DMS153 treated with DMSO at 0.1 percent for 48 hours (cell line): ENCODE data around the gene CIT.

Source experiments
- DNase-seq: peaks from one replicate; lab custom pipeline; 2025; ENCODE audit not compliant: unreplicated experiment; lab: John Stamatoyannopoulos, UW

CIT gene

DNA sequence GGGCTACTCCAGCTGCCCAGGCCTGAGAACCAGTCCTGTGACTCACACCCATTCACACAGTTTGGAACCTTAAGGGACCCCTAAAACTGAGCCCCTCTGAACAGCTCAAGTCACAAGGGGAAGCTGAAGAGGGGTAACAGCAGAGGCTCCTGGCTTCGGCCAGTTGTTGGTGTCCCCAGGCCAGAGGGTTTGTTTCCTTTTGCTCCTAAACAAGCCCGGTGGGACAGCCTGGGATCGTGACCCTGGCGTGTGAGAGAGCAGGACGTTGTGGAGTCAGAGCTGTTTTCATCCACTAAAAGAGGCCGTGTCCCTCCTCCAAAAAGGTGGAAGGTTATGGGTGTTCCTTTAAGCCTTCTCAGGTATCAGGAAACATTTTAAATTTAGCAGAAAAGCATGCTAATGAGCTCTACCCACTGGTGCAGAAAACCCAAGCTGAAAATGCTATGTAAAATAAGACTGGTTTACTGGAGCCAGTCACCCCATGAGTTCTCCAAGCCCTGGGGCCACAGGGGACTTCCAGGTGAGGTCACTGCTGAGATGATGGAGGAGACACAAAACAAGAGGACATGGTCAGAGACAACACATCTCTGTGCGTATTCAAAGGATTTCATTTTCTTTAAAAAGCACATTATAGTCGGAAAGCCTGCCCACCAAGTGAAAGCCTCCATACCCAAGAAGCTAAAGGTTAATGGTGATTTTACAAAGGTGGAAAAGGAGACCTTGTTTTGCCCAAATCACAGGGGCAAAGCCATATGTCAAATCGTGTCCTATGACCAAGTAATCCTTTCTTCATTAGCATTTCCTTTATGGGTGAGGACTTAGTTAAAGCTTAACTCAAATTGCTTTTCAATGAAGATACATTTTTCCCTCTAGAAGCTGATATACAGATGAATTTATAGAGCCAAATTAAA lies 195.1 kb downstream of the CIT start:
- DNase-seq: no peak

DNA sequence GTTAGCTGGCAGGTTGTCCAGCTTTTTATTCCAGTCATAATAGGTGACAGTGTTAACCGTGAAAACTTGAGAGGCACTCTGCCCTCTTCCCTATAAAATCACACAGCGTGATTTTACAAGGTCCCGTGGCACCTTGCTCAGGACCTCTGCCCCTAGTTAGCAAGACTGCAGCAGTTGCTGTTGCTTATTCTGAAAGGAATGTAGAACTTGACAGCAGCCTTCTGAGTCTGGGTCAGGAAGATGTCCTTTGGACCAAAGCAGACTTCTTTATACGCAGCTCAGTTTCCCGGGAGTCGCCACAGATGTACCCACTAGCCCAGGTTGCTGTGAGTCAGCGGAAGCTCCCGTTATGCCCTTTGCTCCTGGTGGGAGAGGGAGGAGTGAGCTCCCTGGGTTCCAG lies 196.0 kb downstream of the CIT start:
- DNase-seq: no peak

DNA sequence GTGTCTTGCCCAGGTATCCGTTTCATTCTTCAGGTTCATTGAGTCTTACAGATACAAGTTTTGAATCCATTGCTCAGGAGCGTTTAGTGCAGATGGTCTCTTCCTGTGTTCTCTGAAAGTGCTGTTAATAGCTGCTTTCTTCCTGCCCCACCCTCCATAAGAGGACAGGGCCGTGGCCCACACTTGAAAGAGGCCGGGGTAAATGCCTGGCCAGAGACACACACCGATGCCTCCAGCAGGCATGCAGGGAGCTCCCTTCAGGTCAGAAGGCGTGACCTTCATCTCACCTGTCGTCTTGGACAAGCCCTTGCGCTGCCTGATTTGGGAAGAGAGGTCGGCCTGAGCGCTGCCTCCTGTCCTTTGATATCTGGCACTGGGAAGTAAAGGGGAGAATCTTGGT lies 197.6 kb downstream of the CIT start:
- DNase-seq: no peak

DNA sequence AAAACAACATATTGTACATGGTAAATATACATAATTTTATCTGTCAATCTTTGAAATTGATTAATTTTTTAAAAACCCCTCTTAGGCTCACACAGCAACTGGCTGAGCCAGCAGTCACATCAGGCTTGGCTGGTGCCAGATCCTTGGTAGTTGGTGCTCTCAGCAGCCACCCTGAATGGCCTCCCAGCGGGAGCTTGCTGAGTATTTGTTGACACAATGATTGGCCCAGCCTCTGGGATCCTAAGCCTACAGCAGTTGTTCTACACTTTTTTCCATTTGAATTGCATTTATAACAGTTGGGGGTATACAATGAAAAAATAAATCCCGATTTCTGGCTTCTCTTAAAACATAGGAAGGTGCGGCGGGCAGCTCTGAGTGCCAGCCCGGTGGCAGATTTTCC lies 198.0 kb downstream of the CIT start:
- DNase-seq: peak; percentile 60

DNA sequence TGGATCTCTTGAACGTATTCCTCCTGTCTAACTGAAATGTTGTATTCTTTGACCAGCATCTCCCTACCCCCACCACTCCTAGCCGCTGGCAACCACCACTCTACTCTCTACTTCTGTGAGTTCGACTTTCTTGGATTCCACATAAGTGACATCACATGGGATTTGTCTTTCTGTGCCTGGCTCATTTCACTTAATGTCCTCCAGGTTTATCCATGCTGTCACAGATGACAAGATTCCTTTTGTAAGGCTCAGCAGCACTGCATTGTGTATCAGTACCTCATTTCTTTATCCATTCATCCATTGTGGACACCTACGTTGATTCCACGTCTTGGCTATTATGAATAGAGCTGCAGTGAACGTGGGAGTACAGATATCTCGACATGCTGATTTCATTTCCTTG lies 198.7 kb downstream of the CIT start:
- no peak for DNase-seq

DNA sequence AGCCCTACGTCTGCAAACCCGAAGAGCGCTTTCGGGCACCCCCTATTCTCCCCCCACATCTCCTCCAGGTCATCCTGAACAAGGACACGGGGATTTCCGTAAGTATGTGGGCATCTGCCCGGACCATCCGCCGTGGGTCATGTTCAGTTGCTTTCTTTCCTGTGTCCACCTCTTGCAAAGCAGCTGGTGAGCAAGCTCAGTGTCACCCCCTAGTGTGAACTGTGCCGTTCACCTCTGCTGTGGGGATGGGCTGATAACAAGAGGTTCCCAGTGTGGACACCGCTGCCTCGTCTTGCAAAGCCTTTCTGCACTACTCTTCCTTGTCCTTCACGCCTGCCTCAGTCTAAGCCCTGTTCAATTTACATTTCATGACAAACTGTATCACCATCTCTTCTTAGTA lies 200.5 kb downstream of the CIT start:
- DNase-seq: no peak

DNA sequence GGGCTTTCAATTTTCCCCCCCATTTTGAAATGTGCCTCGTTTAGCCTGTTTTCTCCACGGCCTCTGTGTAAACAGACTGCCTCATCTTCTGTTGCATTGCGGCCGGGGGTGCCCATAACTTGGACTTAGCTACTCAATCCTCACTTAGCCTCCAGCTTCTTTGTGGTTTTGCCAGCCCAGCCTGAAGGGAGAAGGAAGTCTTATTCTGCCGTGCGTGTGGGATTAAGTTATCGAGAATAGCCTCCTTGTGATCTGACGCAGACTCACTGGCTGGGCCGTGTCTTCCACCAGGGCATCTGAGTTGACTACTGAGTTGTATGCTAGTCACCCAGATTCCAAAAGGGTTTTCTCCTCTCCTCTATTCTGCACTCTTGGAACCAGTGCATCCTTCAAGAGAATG lies 201.1 kb downstream of the CIT start:
- no peak for DNase-seq

DNA sequence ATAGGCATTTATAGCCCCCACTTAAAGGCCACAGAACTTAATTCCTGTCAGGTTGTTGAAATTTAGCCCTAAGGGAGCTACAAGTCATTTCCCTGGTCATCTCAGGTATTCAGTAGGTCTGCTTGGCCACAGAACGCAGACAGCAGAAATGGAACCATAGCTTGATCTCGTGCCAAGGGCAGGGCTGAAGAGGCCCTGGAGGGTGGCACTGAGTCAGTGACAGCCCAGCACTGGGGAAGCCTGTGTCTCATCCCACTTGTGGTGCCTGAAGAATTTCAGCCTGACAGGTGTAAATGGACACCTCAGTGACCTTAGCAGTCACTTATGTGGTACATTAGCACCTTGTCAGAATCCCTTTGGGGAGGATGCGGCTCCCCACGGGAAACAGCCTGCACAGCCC lies 202.6 kb downstream of the CIT start:
- no peak for DNase-seq

DNA sequence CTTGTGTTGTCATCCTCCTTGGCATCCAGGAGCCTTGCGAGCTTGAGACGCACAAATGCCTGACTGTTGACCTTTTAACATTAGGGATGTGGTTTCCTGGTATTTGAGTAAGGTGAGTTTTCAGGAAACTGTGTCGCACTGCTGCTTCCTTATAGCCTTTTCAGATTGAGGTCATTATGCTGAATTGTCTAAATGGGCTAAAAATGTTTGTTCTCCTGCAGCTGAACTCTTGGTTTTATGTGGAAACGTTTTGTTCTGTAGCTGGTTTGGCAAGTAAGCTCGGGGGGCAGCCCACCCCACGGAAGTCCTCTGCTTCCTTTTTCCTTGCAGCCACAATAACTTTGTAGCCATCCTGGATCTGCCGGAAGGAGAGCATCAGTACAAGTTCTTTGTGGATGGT lies 203.5 kb downstream of the CIT start:
- no peak for DNase-seq

DNA sequence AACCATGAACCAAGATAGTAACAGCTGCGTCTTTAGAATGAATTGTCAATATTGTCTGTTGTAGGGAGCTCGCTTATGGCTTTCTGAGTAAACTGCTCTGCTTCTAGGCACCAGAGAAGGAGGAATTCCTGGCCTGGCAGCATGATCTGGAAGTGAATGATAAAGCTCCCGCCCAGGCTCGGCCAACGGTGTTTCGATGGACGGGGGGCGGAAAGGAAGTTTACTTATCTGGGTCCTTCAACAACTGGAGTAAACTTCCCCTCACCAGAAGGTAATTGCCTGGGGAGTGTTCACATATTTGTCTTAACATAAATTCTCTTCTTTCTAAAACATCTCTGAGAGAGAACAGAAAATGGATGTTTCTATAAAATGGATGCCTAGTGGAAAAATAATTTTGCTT lies 204.9 kb downstream of the CIT start:
- no peak for DNase-seq

DNA sequence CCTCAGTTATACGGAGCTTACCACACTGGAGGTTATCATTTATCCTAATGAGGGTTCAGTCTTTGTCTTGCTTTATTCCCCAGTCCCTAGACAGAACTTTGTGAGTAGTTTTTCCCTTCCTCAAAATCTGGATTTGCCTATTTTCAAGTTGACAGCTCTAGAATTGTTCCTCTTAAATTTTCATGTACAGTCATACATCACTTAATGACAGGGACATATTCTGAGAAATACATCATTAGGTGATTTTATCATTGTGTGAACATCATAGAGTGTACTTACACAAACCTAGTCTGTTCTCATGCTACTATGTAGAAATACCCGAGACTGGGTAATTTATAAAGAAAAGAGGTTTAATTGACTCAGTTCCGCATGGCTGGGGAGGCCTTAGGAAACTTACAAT lies 206.1 kb downstream of the CIT start:
- no peak for DNase-seq

DNA sequence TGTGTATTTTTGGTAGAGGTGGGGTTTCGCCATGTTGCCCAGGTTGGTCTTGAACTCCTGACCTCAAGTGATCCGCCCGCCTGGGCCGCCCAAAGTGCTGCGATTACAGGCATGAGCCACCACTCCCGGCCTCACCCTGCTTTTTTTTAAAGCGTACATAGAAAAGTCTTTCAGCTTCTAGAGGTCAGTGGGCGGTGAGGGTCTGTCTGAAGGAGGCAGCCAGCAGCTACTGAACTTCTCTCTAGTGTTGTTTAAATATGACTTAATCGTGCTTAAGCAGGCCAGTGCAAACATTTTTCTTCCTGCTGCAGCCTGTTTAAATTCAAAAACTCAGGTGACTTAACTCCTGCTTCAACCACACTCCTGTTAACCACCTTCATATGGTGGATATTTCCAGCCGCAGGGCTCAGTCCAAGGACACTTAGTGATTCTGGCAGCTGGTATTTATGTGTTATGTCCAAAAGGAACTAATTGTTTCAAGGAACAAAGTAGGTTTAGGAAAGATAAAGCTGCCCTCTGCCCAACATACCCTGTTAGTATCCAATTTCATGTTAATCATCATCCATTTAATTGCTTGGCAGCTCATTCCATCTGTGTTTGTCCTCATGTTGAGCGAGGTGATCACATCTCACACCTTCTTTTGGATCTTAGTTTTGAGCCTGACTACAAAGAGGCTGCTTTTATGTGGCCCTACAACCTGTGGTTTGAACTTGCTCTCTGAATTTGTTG lies 207.2 kb downstream of the CIT start:
- DNase-seq: no peak

DNA sequence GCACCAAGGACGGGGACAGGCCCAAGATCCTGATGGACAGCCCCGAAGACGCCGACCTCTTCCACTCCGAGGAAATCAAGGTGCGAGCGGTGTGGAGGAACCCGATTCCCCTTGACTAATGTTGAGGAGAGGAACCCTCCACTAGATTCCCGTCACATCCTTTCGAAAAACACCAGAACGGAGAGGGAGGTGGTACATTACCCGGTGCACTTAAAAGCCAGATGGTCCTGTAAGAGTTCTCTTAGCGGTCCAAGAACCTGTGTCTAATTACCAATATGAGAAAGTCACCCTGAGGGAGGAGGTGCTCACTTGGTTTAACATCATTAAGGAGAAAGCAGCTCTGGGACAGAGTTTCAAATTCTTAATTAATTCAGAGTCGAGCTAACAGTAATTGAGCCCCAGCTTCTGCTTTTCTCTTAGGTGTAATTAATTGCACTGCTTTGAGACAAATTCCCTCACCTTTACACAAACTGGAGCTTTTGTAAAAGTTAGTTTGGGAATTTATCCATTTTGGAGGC lies 208.7 kb downstream of the CIT start:
- no peak for DNase-seq

DNA sequence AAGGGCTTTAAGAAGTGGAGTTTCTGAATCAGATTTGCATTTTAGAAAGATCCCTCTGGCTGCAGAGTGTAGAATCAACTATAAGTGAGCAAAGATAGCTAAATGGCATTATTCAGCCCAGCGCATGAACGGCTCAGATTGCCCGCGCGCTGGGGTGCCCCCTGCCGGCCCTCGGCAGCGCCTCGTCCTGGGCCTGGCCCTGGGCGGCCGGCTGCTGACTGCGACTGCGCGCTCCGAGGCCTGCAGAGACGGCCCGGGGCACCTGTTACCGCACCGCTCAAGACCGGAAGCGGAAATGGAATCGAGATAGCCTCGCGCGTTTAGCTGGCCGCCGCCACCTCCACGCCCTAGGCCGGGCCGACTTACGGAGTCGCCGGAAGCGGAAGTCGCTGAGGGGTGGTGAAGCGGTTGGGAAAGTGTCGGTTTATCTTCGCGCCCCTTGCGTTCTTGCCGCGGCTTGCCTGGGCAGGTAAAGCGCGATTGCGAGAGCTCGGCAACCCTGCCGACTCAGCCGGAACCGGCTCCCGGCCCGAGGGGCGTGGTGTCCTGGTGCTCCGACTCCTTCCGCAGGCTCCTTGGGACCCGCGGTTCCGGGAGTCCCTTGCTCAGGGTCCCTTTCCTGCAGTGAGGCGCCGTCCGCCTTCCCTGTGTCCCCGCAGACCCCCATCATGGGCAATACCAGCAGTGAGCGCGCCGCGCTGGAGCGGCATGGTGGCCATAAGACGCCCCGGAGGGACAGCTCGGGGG lies 209.4 kb downstream of the CIT start, which contains the start of gene PRKAB1:
TSS of gene PRKAB1 (plus strand) at position 557 of the 747 bp plus-strand sequence. CDS start at position 669, 112 bp downstream.
- peak; percentile 98 for DNase-seq

DNA sequence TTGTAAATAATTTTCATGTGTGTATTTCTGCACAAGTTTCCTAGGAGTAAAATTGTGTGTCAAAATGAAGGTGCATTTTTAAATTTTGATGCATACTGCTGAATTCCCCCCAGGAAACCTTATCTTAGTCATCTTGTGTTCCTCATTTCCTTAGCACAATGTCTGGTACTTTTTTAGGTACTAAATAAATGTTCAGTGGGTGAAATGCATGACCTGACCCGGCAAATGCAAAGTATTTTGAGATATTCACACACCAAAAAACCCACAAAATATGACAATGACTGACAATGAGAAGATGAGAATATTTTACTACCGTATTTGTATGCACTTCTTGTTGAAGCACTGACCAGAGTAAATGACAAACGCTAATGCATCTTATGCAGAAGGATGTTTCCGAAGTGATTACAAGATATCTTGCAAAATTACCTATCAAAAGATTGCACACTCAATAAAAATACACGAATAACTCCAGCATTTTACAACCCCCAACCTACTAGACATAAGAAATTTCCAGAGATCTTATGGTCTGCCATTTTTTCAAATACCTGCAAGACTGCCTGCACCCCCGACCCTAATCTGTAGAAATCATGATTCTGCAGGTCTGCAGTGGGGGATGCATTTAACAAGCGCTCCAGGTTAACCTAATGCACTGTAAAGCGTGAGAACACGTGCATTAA lies 210.1 kb downstream of the CIT start:
- no peak for DNase-seq

DNA sequence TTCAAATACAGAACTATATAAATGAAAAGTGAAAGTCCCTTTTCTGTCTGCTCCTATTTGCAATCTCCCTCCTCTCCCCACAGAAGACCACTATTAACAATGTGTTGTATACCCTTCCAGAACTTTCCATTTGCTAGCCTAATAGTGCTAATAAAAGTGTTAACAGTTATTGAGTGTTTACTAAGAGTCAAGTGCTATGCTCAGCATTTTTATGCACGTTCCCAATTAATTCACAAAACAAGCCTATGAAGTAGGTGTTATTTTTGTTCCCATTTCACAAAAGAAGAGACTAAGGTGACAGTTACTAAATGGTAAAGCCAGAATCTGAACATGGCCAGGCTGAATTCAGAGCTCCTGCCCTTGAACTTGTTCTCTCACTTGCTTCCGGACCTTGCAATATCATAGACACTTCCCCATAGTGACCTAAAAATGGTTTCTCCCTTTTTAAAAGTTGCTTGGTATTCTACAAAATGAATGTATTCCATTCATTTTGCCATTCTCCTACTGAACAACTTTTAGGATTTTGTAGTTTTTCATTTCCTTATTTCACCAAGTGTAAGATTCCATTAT lies 210.8 kb downstream of the CIT start:
- DNase-seq: no peak

DNA sequence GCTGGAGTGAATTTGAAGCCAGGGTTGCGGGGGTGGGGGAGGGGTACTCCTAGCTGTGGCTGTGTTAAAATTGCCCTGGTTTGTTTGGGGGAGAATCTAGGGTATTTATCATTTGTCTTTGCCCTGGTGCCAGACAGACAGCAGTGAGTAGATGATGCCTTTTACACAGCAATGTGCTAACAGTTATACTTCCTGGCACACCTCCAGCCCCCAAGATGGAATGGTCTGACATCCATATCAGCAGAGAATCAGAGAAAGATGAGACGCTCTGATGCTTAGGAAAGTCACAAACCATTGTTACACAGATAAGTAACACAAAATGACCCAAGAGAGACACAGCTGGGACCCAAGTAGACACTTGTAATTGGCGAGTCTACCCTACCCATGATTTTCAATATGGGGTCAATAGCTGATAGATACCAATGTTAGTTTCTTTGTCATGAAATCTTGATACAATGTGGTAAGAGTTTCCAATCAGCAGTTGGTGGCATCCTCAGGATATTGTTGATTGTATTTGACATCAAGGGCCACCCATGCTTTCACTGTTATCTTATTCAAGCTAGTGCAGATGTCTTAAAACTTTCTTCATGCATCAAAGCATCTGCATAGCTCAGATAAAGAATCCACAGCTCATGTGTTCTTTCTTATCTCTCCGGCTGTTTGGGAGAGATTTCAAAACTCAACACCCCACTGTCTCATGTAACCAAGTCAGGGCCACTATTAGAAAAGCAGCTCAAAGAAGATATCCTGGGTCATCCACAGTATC lies 211.8 kb downstream of the CIT start:
- DNase-seq: no peak

DNA sequence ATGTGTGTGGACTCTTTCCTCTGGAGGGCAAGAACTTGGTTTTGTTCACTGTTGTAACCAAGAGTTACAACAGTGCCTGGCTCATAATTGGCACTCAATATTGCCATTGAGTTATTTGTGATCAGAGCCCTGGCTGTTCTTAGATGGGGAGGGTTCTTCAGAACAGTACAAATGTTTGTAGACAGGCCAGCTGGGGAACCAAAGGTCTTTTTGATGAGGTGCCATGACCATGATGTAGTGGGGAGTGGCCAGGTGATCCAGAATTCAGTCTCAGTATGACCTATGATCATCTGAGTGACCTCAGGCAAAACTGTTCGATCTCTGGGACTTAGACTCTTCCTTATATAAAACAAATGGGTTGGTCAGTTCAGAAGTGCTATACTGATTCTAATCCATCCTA lies 212.5 kb downstream of the CIT start:
- no peak for DNase-seq

DNA sequence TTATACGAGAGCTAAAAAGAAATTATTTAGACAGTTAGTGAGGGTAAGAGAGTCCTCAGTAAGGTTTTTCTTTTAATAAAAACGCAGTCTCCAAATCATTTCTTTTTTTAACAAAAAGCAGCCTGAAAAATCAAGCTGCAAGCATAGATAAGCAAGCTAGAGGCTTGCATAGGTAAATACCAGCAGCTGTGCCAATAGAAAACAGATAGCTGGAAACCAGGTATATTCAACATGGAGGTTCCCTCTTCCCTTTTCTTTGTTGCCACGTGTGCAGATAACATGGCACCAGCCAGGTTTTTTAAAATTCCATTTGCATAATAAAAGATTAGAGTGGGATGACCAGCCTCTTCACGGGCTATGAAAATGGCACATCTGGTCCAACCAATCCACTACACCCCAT lies 215.2 kb downstream of the CIT start:
- DNase-seq: no peak

DNA sequence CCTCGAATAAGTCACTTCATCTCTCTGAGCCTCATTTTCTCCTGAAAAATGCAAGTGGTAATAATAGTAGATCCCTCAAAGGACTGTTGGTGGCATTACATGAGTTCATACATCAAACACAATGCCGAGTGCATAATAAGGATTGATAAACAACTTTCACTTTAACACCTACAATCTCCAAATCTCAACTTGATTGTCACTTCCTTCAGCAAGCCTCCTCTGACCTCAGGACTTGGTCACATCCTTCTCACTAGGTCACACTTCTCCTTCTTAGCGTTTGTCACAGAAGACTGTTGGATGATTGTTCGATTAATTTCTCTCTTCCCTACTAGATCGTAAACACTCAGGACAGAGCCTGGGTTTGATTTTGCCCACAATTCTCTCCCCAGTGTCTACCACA lies 217.0 kb downstream of the CIT start:
- DNase-seq: no peak
